Stimulated activated CD4-positive, alpha-beta T cell treated with anti-CD3 and anti-CD28 coated beads, Interleukin-4, amount 100 ng/mL, for 48 hours (primary cell): ENCODE results near the gene IMPDH1.

Experiments
- DNase-seq, 2 donors: peaks; one replicate each; pipeline ENCODE4 v3.0.0-alpha.2; 2020; ENCODE audit warnings: low read depth in 2 of 2

The IMPDH1 gene

GRCh38 chr7:128360359-128360678 is 49.5 kb downstream of the IMPDH1 start:
- DNase-seq = no peak

DNA sequence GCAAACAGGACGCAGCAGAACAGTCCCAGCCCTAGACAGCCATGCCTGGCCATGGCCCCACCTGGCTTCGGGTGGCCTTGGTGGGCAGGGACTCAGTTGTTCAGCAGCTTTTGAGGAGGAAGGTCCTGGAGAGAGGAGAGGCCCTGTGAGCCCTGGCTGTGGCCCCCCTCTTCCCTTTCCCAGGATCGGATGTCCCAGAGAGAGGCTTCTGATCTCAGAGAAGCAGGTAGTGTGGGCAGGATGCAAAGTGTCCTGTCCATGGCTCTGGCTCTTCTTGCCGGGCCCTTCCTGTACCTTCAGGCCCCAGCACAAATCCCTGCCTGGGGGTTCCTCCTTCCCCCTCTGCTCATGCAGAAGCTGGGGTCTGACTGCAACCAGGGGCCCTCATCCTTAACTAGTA is 49.8 kb downstream of the IMPDH1 start:
- DNase-seq = no peak

GRCh38 chr7:128359336-128359735 is 50.4 kb downstream of the IMPDH1 start:
- DNase-seq = no peak

DNA sequence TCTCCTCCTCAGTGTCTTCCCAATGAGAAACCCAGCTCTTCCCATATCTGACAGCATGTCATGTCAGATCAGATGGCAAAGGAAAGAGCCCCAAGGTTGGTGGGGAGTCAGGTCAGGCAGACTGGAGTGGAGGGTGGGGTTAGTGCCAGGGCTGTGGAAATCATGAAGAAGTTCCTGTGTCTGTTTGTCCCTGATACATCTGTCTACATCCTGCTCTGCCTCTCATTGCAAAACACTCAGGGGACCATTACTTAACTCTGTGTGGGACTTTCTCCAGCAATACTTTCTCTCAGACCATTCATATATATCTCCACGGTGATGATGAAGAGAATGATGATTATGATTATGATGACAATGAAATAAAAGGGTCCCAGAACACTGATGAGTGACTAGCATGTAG is 51.5 kb downstream of the IMPDH1 start:
- DNase-seq = no peak

DNA sequence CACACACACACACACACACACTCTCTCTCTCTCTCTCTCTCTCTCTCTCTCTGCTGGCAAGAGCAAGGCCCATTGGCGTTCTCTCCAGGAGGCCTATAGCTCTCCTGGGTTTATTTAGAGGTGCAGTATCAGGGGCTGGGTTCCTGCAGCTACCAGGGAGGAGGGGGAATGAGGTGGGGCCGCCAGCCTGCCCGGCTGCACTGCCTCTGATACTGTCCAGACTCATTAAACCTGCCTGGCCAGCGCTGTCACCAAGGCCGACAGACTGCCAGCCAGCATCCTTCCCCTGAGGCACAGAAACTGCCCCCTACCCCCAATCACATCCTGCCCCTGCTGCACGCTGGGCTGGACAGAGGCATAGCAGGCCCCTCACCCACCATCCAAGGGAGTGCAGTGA is 52.6 kb downstream of the IMPDH1 start:
- DNase-seq = no peak

DNA sequence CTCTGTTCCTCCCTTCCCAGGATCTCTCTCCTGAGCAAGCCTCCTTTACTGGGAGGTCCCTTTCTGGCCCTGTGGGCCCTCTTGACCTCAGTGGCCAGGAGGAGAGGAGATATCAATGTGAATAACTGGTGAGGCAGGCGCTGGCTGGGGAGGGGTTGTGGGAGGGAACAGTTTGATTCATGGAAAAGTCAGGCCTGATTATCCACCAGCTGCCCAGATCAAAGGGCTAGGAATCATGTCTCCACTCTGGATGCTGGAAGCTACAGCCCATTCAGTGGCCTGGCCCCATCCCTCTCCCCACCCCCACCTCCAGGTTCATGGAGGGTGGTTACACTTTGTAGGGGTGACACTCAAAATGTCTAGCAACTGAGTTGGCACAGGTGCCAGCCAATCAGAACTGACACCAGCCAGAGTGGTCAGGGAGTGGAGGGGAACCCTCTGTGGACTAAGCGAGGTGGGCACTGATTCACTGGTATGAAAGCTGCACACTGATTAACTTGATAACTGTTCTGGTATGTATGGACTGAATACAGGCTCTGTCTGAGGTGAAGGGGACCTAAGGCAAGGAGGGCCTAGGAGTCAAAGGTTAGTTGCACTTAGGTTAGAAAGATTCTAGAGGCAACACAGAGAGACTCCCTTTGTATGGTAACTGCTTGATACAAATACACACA is 53.1 kb downstream of the IMPDH1 start:
- DNase-seq = no peak

- DNase-seq = no peak
These were observed 56.2 kb downstream of the IMPDH1 start for GRCh38 chr7:128353610-128354009.

DNA sequence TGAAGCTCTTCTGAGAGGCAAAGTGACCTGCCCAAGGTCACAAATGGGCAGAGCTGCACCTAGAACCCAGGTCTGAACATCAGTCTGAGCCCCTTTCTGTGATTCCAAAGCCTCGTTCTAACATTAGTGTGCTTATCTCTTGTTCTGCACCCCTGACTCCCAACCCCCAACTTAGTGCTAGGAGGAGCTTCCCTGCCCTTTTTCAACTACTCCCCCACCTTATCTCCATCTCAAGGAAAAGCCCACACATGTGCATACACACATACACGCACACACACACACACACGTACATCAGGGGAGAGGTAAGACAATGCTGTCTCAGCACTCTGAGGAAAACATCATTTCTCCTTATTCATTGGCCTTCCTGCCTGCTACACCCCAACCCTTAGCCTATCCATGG is 56.6 kb downstream of the IMPDH1 start:
- no peak for DNase-seq

GRCh38 chr7:128352636-128353035 is 57.1 kb downstream of the IMPDH1 start:
- no peak for DNase-seq

- DNase-seq = peak in 1 of 2 donors; percentile 24
These were observed 57.6 kb downstream of the IMPDH1 start for GRCh38 chr7:128352153-128352537.

- no peak for DNase-seq
These were observed 58.3 kb downstream of the IMPDH1 start for GRCh38 chr7:128351296-128352152.

- DNase-seq = no peak
These were observed 59.0 kb downstream of the IMPDH1 start for GRCh38 chr7:128350708-128351295.

DNA sequence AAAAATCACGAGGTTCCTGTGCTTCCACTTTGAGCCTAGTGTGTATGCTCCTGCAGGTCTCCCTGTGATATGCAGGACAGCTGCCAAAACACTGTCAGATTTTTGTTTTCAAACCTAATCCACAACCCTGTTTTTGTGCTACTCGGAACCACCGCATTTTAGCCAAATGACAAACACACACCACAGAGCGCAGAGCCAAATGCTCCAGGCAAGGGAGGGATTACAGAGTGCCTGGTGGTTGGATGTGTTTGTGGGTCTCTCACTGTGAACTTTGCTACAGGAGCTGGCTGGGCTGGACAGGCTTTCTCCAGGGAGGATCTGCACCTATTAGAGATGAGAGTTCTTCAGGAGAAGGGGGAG is 60.3 kb downstream of the IMPDH1 start:
- no peak for DNase-seq

GRCh38 chr7:128347647-128348097 is 62.1 kb downstream of the IMPDH1 start:
- peak; percentile 44 to 46 for DNase-seq

DNA sequence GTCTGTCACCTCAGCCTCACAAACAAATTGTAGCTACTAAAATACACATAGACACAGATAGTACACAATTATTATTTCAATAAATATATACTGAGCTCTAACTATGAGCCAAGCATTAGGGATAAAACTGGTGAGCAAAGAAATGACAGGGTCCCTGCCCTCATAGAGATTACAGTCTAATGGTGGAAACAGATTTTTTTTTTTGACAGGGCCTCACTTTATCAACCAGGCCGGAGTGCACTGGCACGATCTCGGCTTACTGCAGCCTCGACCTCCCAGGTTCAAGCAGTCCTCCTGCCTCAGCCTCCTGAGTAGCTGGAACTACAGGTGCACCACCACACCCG is 65.4 kb downstream of the IMPDH1 start:
- no peak for DNase-seq

DNA sequence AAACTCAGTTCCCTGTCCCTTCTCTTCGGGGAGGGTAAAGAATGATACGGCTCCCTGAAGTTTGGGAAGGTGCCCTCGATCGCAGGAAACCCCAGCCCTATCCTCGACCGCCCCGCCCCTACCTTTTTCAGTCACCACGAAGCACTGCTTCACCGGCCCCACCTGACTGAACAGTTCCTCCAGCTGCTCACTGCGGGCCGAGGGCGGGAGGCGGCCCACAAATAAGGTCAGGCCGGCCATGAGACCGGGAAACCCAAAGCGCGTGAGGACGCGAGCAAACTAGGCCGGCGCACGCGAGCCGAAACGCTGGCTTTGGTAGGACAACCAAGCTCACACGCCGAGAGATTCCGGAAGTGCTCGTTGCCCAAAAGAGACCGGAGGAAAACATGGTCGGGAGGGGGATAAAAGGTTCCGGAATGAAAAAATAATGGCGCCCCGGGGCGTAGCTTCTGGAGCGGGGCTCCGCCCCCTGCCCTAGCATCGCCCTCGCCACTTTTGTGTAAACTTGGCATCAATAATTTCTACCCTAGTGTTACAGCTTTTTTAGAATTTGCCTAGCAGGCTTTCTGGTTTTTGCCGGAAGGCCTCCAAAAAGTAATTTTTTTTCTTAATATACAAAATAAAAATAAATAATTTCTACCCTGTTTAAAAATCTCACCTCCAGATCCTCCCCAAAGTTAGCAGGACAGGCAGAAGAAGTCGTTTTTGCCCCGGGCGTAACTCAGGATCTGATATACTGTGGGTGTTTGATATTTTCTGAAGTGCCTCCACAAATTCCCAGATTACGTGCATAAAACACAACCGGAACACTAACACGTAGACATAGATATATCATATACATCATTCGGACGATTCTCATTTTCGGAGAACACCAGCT is 66.0 kb downstream of the IMPDH1 start, which contains the start of gene RBM28:
TSS of gene RBM28 (minus strand) at position 355 of the 877 bp plus-strand sequence. CDS start at position 240, 115 bp downstream.
- DNase-seq = peak; percentile 70 to 78
